ENCODE measurements around the gene STXBP2. TPM values are rescaled to one million over a fixed set of nuclear protein-coding genes. Genes with fewer than 3 reads are reported as not detected.

The STXBP2 gene
- total RNA-seq, 1 donor from 2014 or later = 200 TPM

GRCh38 chr19:7597689-7598088, 39.2 kb upstream of the STXBP2 start:
- no peak for DNase-seq
- H3K4me1 ChIP-seq = peaks cover 3% of the 10 kb centered on the region
- TF ChIP-seq CTCF (IDR thresholded peaks at IDR 0.05) = no peak
- no peak overlapping the region for H3K4me3 ChIP-seq
- no peaks in the 10 kb centered on the region for H3K36me3 ChIP-seq
- intact Hi-C loops (cut with DNase I) = no loop called here
- H3K27ac ChIP-seq = no peak overlapping the region
- H3K9me3 ChIP-seq = no peaks in the 10 kb centered on the region
- peaks cover 36% of the 10 kb centered on the region for H3K27me3 ChIP-seq (ENCODE audit: low read depth)
- ATAC-seq = no peak

- TF ChIP-seq CTCF (IDR thresholded peaks at IDR 0.05) = no peak
- H3K27me3 ChIP-seq (ENCODE audit: low read depth) = peaks cover 36% of the 10 kb centered on the region
- no peaks in the 10 kb centered on the region for H3K36me3 ChIP-seq
- no peak overlapping the region for H3K27ac ChIP-seq
- intact Hi-C loops (cut with DNase I) = no loop called here
- no peaks in the 10 kb centered on the region for H3K9me3 ChIP-seq
- H3K4me3 ChIP-seq = no peak overlapping the region
- H3K4me1 ChIP-seq = peaks cover 3% of the 10 kb centered on the region
- ATAC-seq (no peak), DNase-seq (no peak)
Measured at GRCh38 chr19:7598180-7598579, 38.7 kb upstream of the STXBP2 start.

GRCh38 chr19:7600721-7601120, 36.2 kb upstream of the STXBP2 start:
- Histone ChIP-seq H3K4me3 (no peak overlapping the region), H3K36me3 (no peaks in the 10 kb centered on the region), H3K27ac (no peak overlapping the region), H3K9me3 (no peaks in the 10 kb centered on the region), H3K27me3 (ENCODE audit: low read depth) (peaks cover 30% of the 10 kb centered on the region), H3K4me1 (peaks cover 3% of the 10 kb centered on the region)
- intact Hi-C loops (cut with DNase I) = no loop called here
- ATAC-seq (no peak), DNase-seq (no peak)
- no peak for TF ChIP-seq CTCF (IDR thresholded peaks at IDR 0.05)

GRCh38 chr19:7602240-7602934, 34.5 kb upstream of the STXBP2 start:
- no peak for TF ChIP-seq CTCF (IDR thresholded peaks at IDR 0.05)
- DNase-seq (peak; percentile 74), ATAC-seq (peak; percentile 70)
- peaks cover 6% of the 10 kb centered on the region for H3K36me3 ChIP-seq
- H3K27me3 ChIP-seq (ENCODE audit: low read depth) = peaks cover 19% of the 10 kb centered on the region
- peak overlapping the region; percentile 38 for H3K27ac ChIP-seq
- no peak overlapping the region for H3K4me3 ChIP-seq
- no peaks in the 10 kb centered on the region for H3K4me1 ChIP-seq
- H3K9me3 ChIP-seq = no peaks in the 10 kb centered on the region
- intact Hi-C loops (cut with DNase I) = no loop called here

- no peak for TF ChIP-seq CTCF (IDR thresholded peaks at IDR 0.05)
- H3K4me1 ChIP-seq = no peaks in the 10 kb centered on the region
- H3K27ac ChIP-seq = peak overlapping the region; percentile 38
- intact Hi-C loops (cut with DNase I) = no loop called here
- DNase-seq (no peak), ATAC-seq (peak; percentile 3 to 23)
- H3K9me3 ChIP-seq = no peaks in the 10 kb centered on the region
- no peak overlapping the region for H3K4me3 ChIP-seq
- peaks cover 17% of the 10 kb centered on the region for H3K27me3 ChIP-seq (ENCODE audit: low read depth)
- H3K36me3 ChIP-seq = peaks cover 7% of the 10 kb centered on the region
Measured at GRCh38 chr19:7602935-7603497, 33.9 kb upstream of the STXBP2 start.
